Measurements from ENCODE around the gene TPX2.

GRCh38 chr20:31803552-31804291, 64.6 kb downstream of the TPX2 start:
- TF ChIP-seq CTCF (IDR thresholded peaks at IDR 0.05): no peak
- no peak for TF ChIP-seq POLR2A (IDR thresholded peaks at IDR 0.05)
